HG02840 (cell line): ENCODE measurements around the gene RPL13A.
"Not testable (repeated sequence)": the region's sequence is repeated elsewhere in the genome, so short reads cannot be mapped to it uniquely, and the experiment has no call there.

Experiments
- ATAC-seq: cut with Tn5 transposase; IDR thresholded peaks from one replicate; pipeline ENCODE4 v1.9.1; 2021; ENCODE audit warnings: mild to moderate bottlenecking, moderate library complexity, moderate number of reproducible peaks; ENCODE audit not compliant: unreplicated experiment, low FRiP score

Gene RPL13A

GRCh38 chr19:49455773-49456172 lies 31.6 kb upstream of the RPL13A start:
- ATAC-seq, result no peak

DNA sequence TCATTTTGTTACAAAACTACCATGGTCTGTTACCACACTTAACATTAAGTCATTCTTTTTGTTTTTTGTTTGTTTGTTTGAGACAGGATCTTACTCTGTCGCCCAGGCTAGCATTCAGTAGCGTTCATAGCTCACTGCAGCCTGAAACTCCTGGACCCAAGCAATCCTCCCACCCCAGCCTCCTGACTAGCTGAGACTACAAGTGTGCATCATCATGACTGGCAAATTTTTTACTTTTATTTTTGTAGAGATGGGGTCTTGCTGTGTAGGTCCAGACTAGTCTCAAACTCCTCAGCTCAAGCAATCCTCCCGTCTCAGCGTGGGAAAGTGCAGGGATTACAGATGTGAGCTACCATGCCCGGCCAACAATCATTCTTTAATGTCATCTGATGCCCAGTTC lies 31.1 kb upstream of the RPL13A start:
- no peak for ATAC-seq

DNA sequence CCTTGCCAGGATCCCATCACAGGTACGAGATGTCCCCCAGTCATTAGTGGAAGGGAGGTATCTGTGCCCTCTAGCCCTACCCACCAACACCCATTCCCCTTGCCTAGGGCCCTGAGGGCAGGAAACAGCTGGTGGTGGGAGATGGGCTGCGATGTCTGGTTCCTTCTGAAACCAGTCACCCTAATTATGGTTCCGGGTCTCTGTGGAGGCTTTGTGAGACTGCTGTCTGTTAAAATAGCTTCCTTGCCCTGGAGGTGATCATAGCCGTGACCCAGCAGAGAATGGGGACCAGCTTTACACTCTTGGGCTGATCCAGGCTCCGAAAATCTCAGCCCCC lies 28.9 kb upstream of the RPL13A start:
- ATAC-seq, result no peak

DNA sequence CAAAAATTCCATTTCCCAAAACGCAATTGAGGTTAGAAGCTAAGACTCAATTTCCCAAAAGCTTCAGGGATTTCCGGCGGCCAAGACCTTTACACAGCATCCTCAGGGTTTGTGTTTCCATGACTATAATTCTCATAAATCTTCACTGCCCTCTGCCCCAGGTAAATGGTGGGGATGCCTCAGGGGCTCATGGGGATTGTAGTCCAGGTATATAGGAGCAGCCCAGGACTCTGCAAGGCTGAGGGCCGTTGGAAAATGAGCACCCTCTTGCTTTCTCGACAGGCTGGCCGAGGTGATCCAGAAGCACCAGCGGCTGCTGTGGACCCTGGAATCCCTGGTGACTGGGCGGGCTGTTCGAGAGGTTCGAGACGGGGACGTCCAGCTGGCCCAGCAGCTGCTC lies 28.0 kb upstream of the RPL13A start:
- ATAC-seq, result no peak

- ATAC-seq, result not testable (repeated sequence)
These were observed 26.3 kb upstream of the RPL13A start for GRCh38 chr19:49461130-49461529.

DNA sequence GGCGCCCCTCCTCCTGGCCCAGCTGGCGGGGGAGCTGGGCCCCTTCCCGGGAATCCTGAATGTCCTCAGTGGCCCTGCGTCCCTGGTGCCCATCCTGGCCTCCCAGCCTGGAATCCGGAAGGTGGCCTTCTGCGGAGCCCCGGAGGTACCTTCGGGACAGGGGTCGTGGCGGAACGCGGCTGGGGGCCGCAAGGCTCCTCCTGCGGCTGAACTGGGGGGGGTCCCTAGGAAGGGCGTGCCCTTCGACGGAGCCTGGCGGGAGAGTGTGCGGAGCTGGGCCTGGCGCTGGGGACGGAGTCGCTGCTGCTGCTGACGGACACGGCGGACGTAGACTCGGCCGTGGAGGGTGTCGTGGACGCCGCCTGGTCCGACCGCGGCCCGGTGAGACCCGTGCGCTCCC lies 25.8 kb upstream of the RPL13A start:
- no peak for ATAC-seq

GRCh38 chr19:49462492-49462891 lies 24.9 kb upstream of the RPL13A start:
- no peak for ATAC-seq

DNA sequence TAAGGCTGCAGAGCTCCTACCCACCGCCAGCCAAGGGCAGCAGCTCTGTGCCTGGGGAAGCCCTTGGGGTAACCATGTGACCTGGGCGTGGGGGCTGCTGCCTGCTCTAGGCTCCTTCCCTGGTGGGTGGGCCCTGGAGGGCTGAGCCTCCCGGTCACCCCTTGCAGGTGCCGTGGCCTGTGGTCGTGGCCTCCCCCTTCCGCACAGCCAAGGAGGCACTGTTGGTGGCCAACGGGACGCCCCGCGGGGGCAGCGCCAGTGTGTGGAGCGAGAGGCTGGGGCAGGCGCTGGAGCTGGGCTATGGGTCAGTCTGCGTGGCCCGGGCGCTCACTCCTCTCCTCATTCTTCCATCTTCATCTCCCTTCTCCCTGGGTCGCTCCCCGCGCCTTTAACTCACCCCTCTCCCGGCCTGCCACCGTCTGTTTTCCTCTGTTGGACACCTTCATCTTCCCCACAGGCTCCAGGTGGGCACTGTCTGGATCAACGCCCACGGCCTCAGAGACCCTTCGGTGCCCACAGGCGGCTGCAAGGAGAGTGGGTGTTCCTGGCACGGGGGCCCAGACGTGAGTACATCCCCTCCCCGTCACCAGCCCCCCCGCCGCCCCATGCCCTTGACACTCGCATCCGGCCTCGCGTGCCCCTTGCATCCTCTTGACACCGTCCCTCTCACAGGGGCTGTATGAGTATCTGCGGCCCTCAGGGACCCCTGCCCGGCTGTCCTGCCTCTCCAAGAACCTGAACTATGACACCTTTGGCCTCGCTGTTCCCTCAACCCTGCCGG lies 23.3 kb upstream of the RPL13A start:
- no peak for ATAC-seq

DNA sequence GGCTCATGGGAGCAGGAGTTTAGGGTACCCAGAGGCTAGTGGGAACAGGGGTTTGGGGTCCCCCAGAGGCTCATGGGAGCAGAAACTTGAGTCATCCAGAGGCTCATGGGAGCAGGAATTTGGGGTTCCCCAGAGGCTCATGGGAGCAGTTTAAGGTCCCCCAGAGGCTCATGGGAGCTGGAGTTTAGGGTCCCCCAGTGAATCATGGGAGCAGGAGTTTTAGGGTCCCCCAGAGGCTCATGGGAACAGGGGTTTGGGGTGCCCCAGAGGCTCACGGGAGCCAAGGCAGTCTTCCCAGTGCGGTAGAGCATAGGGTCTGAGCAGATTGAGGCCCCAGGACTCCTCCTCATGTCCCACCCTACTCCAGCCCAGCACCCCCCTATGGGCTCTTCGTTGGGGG lies 22.0 kb upstream of the RPL13A start:
- no peak for ATAC-seq

DNA sequence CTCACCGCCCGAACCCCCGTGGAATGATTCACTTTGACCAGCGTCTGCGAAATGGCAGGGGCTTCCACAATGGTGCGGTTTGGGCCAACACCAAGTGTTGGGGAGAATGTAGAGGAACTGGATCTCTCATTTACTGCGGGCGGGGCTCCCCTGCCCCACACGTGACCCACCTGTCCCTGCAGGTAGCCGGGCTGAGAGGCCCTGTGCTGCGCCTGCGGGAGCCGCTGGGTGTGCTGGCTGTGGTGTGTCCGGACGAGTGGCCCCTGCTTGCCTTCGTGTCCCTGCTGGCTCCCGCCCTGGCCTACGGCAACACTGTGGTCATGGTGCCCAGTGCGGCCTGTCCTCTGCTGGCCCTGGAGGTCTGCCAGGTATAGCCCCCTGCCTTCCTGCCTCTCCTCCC lies 19.2 kb upstream of the RPL13A start:
- no peak for ATAC-seq

DNA sequence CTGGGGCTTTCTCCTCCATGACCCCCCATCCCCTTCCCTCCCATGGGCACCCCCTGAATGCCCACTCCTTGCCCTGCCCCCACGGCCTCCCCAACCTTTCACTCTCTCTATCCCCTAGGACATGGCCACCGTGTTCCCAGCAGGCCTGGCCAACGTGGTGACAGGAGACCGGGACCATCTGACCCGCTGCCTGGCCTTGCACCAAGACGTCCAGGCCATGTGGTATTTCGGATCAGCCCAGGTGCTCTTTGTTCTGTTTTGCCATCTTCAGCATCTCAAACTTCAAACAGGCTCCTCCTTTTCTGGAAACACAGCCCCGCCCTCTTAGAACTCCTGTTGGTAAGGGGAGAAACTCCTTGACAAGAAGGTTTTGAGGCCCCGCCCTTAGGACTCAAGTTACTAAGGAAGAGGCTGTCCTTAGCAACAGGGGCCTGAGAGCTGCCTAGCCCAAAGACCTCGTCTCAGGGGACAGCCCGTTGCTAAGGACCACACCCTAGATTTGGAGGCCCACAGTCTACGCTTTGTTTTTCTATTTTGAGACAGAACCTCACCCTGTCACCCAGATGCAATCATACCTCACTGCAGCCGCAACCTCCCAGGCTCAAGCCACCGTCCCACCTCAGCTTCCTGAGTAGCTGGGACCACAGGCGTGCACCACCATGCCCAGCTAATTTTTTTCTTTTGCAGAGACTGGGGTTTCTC lies 18.5 kb upstream of the RPL13A start:
- ATAC-seq, result peak; percentile 64

DNA sequence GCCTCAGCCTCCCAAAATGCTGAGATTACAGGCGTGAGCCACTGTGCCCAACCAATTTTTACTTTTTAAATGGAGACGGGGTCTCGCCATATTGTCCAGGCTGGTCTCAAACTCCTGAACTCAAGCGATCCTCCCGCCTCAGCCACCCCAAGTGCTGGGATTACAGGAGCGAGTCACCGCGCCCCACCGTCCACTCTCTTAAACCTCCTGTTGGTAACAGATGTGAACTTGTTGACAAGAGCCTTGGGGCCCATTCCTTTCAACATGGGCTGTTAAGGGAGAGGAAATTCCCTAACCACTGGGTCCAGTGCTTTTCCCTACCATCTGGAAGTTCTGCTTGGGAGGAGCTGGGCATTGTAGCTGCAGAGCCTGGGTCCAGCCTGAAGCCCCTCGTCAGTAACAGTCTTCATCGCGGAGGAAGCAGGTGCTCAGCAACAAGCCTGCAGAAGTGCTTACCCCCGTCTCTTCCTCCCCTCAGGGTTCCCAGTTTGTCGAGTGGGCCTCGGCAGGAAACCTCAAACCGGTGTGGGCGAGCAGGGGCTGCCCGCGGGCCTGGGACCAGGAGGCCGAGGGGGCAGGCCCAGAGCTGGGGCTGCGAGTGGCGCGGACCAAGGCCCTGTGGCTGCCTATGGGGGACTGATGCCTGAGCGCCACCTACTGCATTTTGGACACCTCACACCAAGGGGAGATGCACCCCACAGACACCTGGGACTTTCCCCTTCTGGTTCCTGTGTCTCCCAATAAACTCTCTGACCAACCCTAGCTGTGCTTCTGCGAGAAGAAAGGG lies 17.4 kb upstream of the RPL13A start:
- peak; percentile 45 for ATAC-seq

DNA sequence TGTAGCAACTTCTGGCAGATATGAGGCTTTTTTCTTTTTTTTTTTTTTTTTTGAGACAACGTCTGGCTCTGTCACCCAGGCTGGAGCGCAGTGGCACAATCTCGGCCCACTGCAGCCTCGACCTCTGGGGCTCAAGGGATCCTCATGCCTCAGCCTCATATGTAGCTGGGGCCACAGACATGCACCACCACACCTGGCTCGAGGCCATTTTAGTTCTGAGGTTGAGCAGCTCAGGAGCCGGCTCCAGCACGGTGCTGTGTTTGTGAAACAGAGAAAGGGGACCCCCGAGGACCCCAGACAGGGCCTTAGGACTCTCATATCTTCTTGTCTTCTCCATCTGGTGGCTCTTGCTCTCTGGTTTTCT lies 16.8 kb upstream of the RPL13A start:
- ATAC-seq, result no peak

DNA sequence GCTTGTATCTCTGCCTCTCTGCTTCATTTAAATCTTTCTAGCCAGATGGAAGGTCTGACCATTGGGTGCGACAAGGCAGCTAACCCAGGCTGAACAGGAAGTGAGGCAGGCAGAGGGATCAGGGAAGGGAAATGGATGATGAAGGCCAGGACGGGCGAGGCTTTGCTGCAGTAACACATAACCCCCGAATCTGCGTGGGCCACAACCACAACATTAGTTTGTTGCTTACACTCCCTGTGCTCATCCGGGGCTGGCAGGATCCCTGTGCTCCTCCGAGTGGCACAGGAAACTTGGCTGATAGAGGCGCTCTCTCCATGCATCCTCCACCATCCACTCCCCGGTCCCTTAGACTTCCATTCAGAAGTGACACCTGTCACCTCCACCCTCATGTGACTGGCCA lies 14.5 kb upstream of the RPL13A start:
- ATAC-seq, result no peak

DNA sequence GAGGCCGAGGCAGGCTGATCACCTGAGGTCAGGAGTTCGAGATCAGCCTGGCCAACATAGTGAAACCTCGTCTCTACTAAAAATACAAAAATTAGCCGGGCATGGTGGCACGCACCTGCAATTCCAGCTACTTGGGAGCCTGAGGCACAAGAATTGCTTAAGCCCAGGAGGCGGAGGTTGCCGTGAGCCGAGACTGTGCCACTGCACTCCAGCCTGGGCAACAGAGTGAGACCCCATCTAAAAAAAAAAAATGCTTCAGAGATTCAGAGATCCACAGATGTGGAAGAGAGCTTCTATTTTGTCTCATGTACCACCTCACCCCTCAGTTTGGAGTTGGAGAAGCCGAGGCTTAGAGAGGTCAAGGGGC lies 13.9 kb upstream of the RPL13A start:
- not testable (repeated sequence) for ATAC-seq

- ATAC-seq, result peak; percentile 48
These were observed 13.4 kb upstream of the RPL13A start, which contains the start of gene FLT3LG for GRCh38 chr19:49473868-49474541. FLT3LG (plus strand) TSS chr19:49474215; CDS start chr19:49474640, 425 bp downstream.

GRCh38 chr19:49474542-49474924 lies 12.9 kb upstream of the RPL13A start:
- no peak for ATAC-seq

- ATAC-seq, result no peak
These were observed 12.1 kb upstream of the RPL13A start for GRCh38 chr19:49475191-49475917.

GRCh38 chr19:49475995-49476880 lies 11.2 kb upstream of the RPL13A start:
- ATAC-seq, result no peak
